Mononuclear cell (primary cell): ENCODE results near the gene USP8. TPM values are rescaled to one million over a fixed set of nuclear protein-coding genes. Genes with fewer than 3 reads are reported as not detected.
"Not testable (repeated sequence)": the region's sequence is repeated elsewhere in the genome, so short reads cannot be mapped to it uniquely, and the experiment has no call there.

Experiments used
- H3K27me3 ChIP-seq: 2 replicates; pipeline ENCODE4 v1.6.0; 2011; ENCODE audit warnings: low read length, control low read depth; ENCODE audit not compliant: insufficient read depth
- H3K4me1 ChIP-seq: 2 replicates; pipeline ENCODE4 v1.5.1; 2011; ENCODE audit warnings: mild to moderate bottlenecking, low read length, control low read depth; ENCODE audit not compliant: insufficient read depth
- H3K4me3 ChIP-seq: 2 replicates; pipeline ENCODE4 v1.5.1; 2011; ENCODE audit warnings: mild to moderate bottlenecking, low read length, moderate library complexity
- H3K9me3 ChIP-seq: 2 replicates; pipeline ENCODE4 v1.5.1; 2011; ENCODE audit warnings: low read depth, mild to moderate bottlenecking, control low read depth, low read length
- total RNA-seq: library from RNA; depleted of rRNA; stranded (reverse); fragments of >200 nt; gene quantifications from one replicate; pipeline ENCODE4 v1.2.3, GENCODE V29; 2012

USP8 gene
- total RNA-seq, 1 donor: 73.7 TPM

DNA sequence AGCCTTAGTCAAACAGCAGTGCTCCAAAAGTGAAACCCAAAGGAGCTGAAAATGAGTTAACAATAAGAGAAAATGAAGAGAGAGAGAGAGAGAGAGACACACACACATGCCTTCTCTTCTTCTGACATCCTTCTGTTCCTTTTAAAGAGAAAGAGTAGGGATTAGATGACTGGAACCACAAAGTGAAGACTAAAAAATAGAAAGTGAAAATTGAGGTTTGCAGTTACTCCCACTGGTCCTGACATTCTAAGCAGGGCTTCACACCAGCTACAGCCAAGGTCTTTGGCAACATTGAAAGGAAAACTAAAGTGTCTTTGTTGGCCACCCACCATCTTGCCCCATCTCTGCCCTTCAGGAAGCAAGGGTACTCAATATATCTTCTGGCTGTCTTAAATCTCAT is 63.1 kb downstream of the USP8 start:
- Histone ChIP-seq H3K27me3 (no peaks in the 10 kb centered on the region), H3K9me3 (no peaks in the 10 kb centered on the region), H3K4me1 (no peaks in the 10 kb centered on the region), H3K4me3 (no peak overlapping the region)

DNA sequence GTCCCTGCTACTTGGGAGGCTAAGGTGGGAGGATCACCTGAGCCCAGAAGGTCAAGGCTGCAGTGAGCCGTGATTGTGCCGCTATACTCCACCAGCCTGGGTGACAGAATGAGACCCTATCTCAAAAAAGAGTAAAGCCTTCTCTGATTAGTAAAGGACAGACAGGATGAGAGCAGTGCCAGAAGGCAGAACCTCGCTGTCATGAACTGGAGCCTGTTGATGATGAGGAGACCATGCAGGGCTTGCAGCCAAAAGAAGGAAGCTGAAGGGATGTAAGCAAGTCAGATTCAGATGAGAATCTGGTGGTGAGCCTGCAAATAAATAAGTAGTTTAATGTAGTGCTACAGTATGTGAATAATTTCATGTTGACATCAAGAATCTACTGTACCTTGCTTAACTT is 69.4 kb downstream of the USP8 start:
- no peaks in the 10 kb centered on the region for H3K27me3 ChIP-seq
- no peaks in the 10 kb centered on the region for H3K4me1 ChIP-seq
- no peaks in the 10 kb centered on the region for H3K9me3 ChIP-seq
- no peak overlapping the region for H3K4me3 ChIP-seq

DNA sequence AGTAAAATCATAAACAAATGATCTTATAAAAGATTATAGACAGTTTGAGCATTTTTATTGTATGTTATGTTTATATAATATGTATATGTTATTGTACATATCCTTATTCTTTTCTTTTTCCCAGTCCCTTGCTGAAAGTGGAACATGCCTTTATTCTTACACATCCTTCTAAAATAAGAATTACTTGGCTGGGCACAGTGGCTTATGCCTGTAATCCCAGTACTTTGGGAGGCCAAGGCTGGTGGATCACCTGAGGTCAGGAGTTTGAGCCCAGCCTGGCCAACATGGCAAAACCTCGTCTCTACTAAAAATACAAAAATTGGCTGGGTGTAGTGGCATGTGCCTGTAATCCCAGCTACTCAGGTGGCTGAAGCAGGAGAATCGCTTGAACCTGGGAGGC is 70.3 kb downstream of the USP8 start:
- H3K4me1 ChIP-seq, H3K4me3 ChIP-seq, H3K9me3 ChIP-seq, H3K27me3 ChIP-seq: not testable (repeated sequence)

DNA sequence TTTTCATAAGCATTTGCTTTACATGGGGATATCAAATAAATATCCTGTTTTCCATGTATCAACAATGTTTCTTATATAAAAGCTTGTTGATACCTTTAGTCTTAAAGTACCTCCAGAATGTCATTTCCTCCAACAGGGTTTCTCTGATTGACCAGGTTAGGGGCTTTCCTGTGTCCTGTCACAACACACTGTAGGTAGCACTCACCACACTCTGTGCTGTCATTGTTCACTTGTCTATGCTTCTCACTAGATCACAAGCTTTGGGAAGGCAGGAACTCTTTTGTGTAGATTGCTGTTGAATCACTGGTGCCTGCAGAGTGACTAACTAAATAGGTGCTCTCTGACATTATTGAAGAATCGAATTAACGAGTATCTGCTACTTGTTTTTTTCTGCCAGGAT is 72.5 kb downstream of the USP8 start:
- no peaks in the 10 kb centered on the region for H3K27me3 ChIP-seq
- H3K4me3 ChIP-seq: no peak overlapping the region
- H3K4me1 ChIP-seq: no peaks in the 10 kb centered on the region
- no peaks in the 10 kb centered on the region for H3K9me3 ChIP-seq

DNA sequence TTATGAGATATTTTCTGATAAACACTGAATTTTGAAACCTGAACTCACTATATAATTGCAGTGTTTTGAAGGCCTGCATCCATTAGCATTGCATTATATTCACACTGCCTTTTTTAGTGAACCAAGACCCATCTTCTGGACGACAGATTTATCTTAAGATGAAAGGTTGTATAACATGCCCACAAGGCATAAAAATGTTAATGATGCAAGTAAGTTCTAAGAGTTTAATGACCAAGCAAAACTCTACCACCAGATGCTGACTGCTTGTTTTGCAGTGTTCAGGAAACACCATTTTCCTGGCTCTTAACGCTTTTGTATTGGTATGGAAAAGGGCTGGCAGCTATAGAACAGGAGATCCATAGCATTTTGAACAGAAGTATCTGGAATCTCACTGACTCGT is 76.1 kb downstream of the USP8 start:
- Histone ChIP-seq H3K9me3 (no peaks in the 10 kb centered on the region), H3K4me3 (no peak overlapping the region), H3K27me3 (no peaks in the 10 kb centered on the region), H3K4me1 (no peaks in the 10 kb centered on the region)

DNA sequence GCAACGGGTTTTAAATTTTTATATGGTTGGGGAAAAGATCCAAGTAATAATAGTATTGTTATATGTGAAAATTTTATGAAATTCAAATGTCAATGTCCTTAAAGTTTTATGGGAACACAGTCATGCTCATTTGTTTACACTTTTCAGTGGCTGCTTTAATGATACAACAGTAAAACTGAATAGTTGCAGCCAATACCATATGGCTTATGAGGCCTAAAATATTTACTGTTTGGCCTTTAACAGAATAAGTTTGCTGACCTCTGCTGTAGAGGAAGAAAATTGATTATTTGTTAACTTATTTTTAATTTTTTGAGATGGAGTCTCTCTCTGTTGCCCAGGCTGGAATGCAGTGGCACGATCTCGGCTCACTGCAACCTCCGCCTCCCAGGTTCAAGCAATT is 77.6 kb downstream of the USP8 start:
- no peaks in the 10 kb centered on the region for H3K27me3 ChIP-seq
- H3K4me3 ChIP-seq: no peak overlapping the region
- no peaks in the 10 kb centered on the region for H3K4me1 ChIP-seq
- no peaks in the 10 kb centered on the region for H3K9me3 ChIP-seq

DNA sequence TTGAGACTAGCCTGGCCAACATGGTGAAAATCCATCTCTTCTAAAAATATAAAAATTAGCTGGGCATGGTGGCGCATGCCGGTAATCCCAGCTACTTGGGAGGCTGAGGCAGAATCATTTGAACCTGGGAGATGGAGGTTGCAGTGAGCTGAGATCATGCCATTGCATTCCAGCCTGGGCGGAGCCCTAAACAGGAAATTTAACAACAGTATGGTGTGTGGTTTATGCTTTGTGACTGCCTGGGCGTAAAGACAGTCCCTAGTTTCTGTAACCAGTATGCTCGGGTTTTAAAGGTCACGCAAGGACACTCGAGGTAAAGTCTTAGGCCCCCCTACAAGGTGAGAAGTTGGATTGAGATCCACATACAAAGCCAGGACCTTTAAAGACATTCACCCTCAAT is 78.9 kb downstream of the USP8 start:
- H3K9me3 ChIP-seq: no peaks in the 10 kb centered on the region
- no peak overlapping the region for H3K4me3 ChIP-seq
- H3K4me1 ChIP-seq: no peaks in the 10 kb centered on the region
- H3K27me3 ChIP-seq: no peaks in the 10 kb centered on the region

DNA sequence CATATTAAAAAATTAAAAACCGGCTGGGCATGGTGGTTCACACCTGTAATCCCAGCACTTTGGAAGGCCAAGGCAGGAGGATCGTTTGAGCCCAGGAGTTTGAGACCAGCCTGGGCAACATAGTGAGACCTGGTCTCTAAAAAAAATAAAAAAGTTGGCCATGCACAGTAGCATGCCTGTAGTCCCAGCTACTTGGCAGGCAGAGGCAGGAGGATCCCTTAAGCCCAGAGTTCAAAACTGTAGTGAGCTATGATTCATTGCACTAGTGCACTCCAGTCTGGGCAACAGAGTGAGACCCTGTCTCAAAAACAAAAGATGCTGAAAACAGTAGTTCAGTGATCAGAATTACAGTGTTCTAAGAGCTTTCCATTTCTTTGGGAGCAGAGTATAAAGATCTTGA is 81.5 kb downstream of the USP8 start:
- not testable (repeated sequence) for H3K27me3 ChIP-seq, H3K4me1 ChIP-seq, H3K9me3 ChIP-seq, H3K4me3 ChIP-seq

DNA sequence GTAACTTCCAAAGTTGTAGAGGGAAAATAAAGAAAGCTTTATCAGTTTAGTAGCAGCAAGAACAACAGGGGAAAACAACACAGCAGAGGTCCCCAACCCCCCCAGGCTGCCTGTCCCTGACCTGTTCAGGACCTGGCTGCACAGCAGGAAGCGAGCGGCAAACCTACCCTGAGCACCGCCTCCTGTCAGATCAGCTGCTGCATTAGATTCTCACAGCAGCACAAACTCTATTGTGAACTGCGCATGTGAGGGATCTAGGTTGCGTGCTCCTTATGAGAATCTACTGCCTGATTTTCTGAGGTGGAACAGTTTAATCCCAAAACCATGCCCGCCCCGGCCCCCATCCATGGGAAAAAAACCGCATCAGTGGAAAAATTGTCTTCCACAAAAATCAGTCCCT is 81.9 kb downstream of the USP8 start:
- Histone ChIP-seq H3K4me3 (no peak overlapping the region), H3K27me3 (no peaks in the 10 kb centered on the region), H3K4me1 (no peaks in the 10 kb centered on the region), H3K9me3 (no peaks in the 10 kb centered on the region)

DNA sequence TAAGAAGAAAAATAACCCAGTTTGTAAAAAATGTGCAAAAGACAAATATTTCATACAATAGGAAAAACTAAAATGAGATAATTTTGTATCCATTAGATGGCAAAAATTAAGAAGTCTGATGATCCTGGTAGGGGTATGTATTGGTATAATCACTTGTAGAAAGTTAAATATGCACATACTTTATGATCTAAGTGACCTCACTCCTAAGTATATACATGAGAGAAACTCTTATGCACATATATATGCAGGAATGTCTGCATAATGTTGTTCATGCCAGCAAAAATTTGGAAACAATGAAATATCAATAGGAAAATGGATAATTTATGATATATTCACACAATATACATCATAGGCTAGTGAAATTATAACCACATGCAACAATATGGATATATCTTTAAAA is 88.8 kb downstream of the USP8 start:
- Histone ChIP-seq H3K4me1 (no peaks in the 10 kb centered on the region), H3K9me3 (no peaks in the 10 kb centered on the region), H3K4me3 (no peak overlapping the region), H3K27me3 (no peaks in the 10 kb centered on the region)

DNA sequence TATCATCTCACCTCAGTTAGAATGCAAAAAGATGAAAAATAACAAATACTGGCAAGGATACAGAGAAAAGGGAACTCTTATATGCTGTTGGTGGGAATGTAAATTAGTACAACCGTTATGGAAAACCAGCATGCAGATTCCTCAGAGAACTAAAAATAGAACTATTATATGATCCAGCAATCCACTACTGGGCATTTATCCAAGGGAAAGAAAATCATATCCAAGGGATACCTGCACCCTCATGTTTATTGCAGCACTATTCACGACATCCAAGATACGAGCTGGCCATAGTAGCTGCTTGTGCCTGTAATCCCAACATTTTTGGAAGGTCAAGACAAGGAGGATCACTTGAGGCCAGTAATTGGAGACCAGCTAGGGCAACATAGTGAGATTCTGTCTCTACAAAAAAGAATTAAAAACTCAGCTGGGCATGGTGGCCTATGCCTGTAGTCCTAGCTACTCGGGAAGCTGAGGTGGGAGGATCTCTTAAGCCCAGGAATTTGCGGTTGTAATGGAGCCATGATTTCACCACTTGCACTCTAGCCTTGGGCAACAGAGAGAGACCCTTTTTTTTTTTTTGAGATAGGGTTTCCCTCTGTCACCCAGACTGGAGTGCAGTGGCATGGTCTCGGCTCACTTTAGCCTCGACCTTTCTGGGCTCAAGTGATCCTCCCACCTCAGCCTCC is 95.7 kb downstream of the USP8 start:
- no peaks in the 10 kb centered on the region for H3K9me3 ChIP-seq
- no peaks in the 10 kb centered on the region for H3K4me1 ChIP-seq
- no peaks in the 10 kb centered on the region for H3K27me3 ChIP-seq
- H3K4me3 ChIP-seq: no peak overlapping the region

DNA sequence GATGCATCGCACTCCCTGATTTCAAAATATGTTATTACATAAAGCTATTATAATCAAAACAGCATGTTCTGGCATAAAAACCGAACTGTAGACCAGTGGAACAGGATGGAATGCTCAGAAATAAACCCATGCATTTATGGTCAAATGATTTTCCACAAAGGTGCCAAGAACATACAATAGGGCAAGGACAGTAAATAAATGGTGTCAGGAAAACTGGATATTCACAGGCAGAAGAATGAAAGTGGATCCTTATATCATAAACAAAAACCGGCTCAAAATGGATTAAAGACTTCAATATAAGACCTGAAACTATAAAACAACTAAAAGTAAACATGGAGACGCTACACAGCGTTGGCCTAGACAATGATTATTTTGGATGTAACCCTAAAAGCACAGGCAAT is 99.6 kb downstream of the USP8 start:
- no peak overlapping the region for H3K4me3 ChIP-seq
- no peaks in the 10 kb centered on the region for H3K9me3 ChIP-seq
- H3K27me3 ChIP-seq: no peaks in the 10 kb centered on the region
- H3K4me1 ChIP-seq: no peaks in the 10 kb centered on the region

DNA sequence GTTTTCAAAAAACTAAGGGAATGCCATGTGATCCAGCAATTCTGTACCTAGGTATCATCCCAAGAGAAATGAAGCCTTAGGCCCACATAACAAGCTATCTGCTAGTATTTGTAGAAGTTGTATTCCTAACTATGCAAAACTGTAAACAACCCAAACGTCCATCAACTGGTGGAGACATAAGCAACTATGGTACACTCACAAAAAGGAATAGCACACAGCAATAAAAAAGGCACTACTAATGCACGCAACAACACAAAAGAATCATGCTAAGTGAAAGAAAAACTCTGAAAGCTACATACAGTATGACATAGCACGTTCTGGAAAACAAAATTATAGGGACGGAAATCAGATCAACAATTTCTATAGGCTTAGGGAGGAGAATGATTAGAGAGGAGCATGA is 107.0 kb downstream of the USP8 start:
- Histone ChIP-seq H3K4me3 (no peak overlapping the region), H3K27me3 (no peaks in the 10 kb centered on the region), H3K4me1 (no peaks in the 10 kb centered on the region), H3K9me3 (no peaks in the 10 kb centered on the region)

DNA sequence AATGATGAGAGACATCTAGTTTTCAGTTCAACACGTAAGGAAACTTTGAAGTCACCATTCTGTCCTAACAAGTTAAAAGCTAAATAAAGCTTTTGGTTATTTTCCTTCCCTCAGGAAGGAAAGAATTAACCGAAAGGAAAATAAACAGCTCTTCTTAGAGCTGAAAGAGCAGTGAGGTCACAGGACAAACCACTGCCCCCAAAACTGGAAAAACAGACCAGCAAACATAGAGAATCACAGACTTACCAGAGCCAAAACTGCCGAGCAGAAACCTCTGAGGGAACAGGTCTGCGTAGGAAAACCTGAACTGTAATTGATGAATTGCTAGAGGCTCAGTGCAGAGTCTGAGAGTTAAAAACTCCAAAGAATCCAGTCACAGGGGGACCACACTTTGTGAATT is 107.6 kb downstream of the USP8 start:
- no peaks in the 10 kb centered on the region for H3K4me1 ChIP-seq
- H3K27me3 ChIP-seq: no peaks in the 10 kb centered on the region
- no peak overlapping the region for H3K4me3 ChIP-seq
- H3K9me3 ChIP-seq: no peaks in the 10 kb centered on the region

DNA sequence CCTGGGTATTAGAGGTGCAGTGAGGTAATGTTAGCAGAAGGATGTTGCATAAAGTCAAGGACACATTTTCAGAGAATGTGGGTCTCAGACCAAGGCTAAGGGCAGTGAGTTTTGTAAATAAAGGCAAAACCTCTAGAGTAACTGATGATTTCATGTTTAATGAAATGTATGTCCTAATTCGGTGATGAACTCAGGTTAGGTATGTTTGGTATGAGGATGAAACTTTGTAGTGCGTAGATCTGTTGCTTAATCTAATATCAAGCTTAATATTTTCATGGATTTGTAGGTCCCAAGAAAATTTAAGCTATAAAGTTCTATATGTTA is 118.6 kb downstream of the USP8 start:
- no peak overlapping the region for H3K4me3 ChIP-seq
- no peaks in the 10 kb centered on the region for H3K27me3 ChIP-seq
- no peaks in the 10 kb centered on the region for H3K9me3 ChIP-seq
- no peaks in the 10 kb centered on the region for H3K4me1 ChIP-seq

DNA sequence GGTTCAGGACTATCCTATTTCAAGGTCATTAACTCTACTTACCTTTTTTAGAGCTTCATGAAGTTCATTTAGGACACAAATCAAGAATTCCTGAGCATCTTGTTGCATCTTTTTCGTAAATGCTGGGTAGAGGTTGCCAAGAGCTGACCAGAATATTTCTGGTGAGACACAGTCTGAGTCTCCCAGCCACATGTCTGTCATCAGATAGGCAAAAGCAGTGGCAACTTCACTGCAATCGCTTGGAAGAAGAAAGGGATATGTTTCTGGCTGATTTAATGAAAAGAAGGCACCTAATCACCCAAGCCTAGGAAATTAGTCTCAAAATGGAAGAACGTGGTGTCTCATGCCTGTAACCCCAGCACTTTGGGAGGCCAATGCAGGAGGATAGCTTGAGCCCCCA is 119.4 kb downstream of the USP8 start:
- Histone ChIP-seq H3K4me3 (no peak overlapping the region), H3K9me3 (no peaks in the 10 kb centered on the region), H3K4me1 (no peaks in the 10 kb centered on the region), H3K27me3 (no peaks in the 10 kb centered on the region)

DNA sequence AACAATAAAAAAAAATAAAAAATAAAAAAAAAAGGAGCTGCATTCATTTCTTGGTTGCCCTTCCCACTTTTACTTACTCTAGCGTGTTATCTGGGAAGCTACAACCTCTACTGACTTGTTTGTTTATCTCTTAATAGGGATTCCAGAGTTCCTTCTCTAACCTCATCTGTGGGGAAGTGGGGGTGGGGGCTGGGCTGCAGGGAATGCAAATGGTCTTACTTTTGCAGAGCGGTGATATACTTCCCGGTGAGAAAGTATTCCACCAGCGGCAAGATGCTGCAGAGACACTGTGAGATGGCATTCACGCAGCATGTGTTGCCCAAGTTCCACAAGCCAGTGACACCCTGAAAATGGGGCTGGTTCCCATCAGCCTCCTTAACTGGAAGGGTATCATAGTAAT is 120.2 kb downstream of the USP8 start:
- Histone ChIP-seq H3K4me1 (no peaks in the 10 kb centered on the region), H3K4me3 (no peak overlapping the region), H3K9me3 (no peaks in the 10 kb centered on the region), H3K27me3 (no peaks in the 10 kb centered on the region)
